ENCODE results near the gene PLA1A. TPM values are rescaled to one million over a fixed set of nuclear protein-coding genes. Genes with fewer than 3 reads are reported as not detected.

The PLA1A gene
- total and polyA plus RNA-seq, 2 of the 4 experiments (the other 2 are of a cell fraction), result not detected

DNA sequence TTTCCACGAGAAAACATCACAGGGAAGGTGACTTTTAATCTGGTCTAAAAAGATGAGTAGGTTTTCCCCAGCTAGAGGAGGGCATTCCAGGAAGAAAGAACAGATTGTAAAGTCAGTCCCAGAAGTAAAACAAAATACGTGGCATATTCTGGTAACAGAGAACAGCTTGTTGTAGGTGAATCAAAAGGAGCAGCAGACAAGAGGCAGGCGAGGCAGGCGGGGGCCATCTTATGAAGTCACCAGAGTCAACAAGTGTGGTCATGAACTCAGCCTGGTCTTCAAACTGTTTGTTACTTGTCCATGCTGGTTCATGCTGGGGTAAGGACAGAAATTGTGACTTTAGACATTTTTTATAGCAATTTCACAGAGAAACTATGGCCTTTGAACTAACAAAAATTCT lies 66.7 kb downstream of the PLA1A start:
- TF ChIP-seq MAFK (IDR thresholded peaks at IDR 0.05; ENCODE audit: low read depth, low read length) (no peak), RAD21 (IDR thresholded peaks at IDR 0.05; ENCODE audit: low read length) (no peak), CHD1 (IDR thresholded peaks at IDR 0.05; ENCODE audit: low read depth, low read length) (no peak), NFE2L2 (IDR thresholded peaks at IDR 0.05; ENCODE audit: low read depth, low read length) (no peak), CTCF (conservative IDR thresholded peaks at IDR 0.05; ENCODE audit: low read depth, low read length) (no peak)
- Histone ChIP-seq H4K8ac (ENCODE audit: low read depth in 2 of 2, low read length in 2 of 2) (no peak overlapping the region), H3K36me3 (ENCODE audit: control insufficient read depth, insufficient read depth, low read length) (no peaks in the 10 kb centered on the region), H3K79me1 (ENCODE audit: low read depth in 1 of 2, low read length in 2 of 2) (no peaks in the 10 kb centered on the region), H2AK9ac (replicated peaks; ENCODE audit: low read depth, low read length, poor library complexity) (no peak overlapping the region), H2BK120ac (ENCODE audit: low read depth, low read length) (no peak overlapping the region), H3K27ac (ENCODE audit: insufficient read depth, low read length) (no peak overlapping the region), H3K4me1 (ENCODE audit: control insufficient read depth, insufficient read depth, low read length) (peaks cover 2% of the 10 kb centered on the region; the same call in 1 of the 2 replicates), H2BK15ac (ENCODE audit: low read depth, low read length) (no peak overlapping the region), H2AK5ac (ENCODE audit: low read depth, low read length) (no peak overlapping the region), H3K4me3 (ENCODE audit: insufficient read depth, low read depth, low read length) (no peak overlapping the region), H2BK20ac (ENCODE audit: low read depth, low read length) (no peak overlapping the region), H4K5ac (ENCODE audit: low read depth, low read length) (no peak overlapping the region), H3K9me3 (ENCODE audit: control insufficient read depth, insufficient read depth, low read length) (no peaks in the 10 kb centered on the region), H3K27me3 (ENCODE audit: control insufficient read depth, insufficient read depth, low read length) (no peaks in the 10 kb centered on the region), H4K91ac (ENCODE audit: insufficient read depth, low read depth, low read length) (no peak overlapping the region), H3K9ac (ENCODE audit: low read depth, low read length) (no peak overlapping the region), H3K4ac (ENCODE audit: low read depth, low read length) (no peak overlapping the region), H2AFZ (replicated peaks; ENCODE audit: low read length, poor library complexity) (no peak overlapping the region), H2BK5ac (ENCODE audit: low read depth, low read length, poor library complexity, severe bottlenecking) (no peak overlapping the region), H4K20me1 (ENCODE audit: insufficient read depth, low read length) (no peaks in the 10 kb centered on the region), H3K18ac (ENCODE audit: low read depth, low read length) (no peak overlapping the region), H3K4me2 (ENCODE audit: low read depth, low read length) (no peak overlapping the region), H3K56ac (ENCODE audit: extremely low read depth, insufficient read depth, low read length) (no peak overlapping the region), H3K23ac (ENCODE audit: low read depth, low read length) (no peak overlapping the region), H3K14ac (replicated peaks; ENCODE audit: low read depth, low read length) (no peak overlapping the region), H3K9me1 (ENCODE audit: insufficient read depth, low read length) (no peaks in the 10 kb centered on the region)
- ChIA-PET CTCF (interaction anchor here (0.5 kb wide), 1 partner anchor 489 kb away, joined by 4 read pairs; no protein-coding TSS in a partner anchor), POLR2A (ENCODE audit: unreplicated experiment) (no interaction called here)
- DNase-seq (no peak), ATAC-seq (ENCODE audit: low read depth) (no peak)
- in situ Hi-C loops (cut with MboI; ENCODE audit: low sequenced_read_pairs) (no loop called here), dilution Hi-C loops (cut with HindIII; ENCODE audit: low sequenced_read_pairs, unreplicated experiment) (no loop called here), intact Hi-C loops (cut with micrococcal nuclease) (no loop called here)
- BruUV-seq (replicated peaks), result no TSS peak
- 90% methylated on average over 3 of the region's 4 CpGs; no CpG with 5 or more reads in 1 of the 2 experiments for WGBS, 2 experiments (ENCODE audit: extremely low coverage in 2 of 2, insufficient read length in 1 of 2)

Data from IMR-90 (cell line).